K562 (cell line): Measurements from ENCODE around the gene MATN1. TPM values are rescaled to one million over a fixed set of nuclear protein-coding genes. Genes with fewer than 3 reads are reported as not detected.

ENCODE experiments used
- CXXC5 ChIP-seq: fragments of 250-450 bp; sonication (Bioruptor Pico); IDR thresholded peaks from 2 replicates; pipeline ENCODE4 v1.8.0; 2022; ENCODE audit warnings: inconsistent platforms, mild to moderate bottlenecking, moderate library complexity
- GTF3C2 ChIP-seq: IDR thresholded peaks from 3 replicates; pipeline ENCODE4 v1.6.1; 2011; ENCODE audit warnings: borderline replicate concordance, mild to moderate bottlenecking, moderate library complexity; ENCODE audit not compliant: insufficient read length; ENCODE audit errors: extremely low read depth
- JUND ChIP-seq, 2 experiments: IDR thresholded peaks; 2 replicates in 1 of 2; 3 replicates in 1 of 2; pipeline ENCODE4 v1.6.1; 2011; ENCODE audit warnings: borderline replicate concordance in 2 of 2, low read depth in 2 of 2, low read length in 2 of 2, improper control_type of control experiment in 1 of 2, missing biosample characterization in 1 of 2, missing genetic modification characterization in 1 of 2, missing genetic modification reagents in 1 of 2
- NR2C2 ChIP-seq, 2 experiments: fragments of 200-800 bp in 1 of 2; sonication (Bioruptor generic) in 1 of 2; sonication (generic) in 1 of 2; formaldehyde crosslinking in 1 of 2; IDR thresholded peaks; 2 replicates each; pipeline versions ENCODE4 v1.6.1 to v1.8.0; 2016 to 2022; ENCODE audit warnings: mild to moderate bottlenecking in 1 of 2, missing compliant biosample characterization in 1 of 2, missing genetic modification characterization in 1 of 2, missing genetic modification reagents in 1 of 2
- POLR2AphosphoS2 ChIP-seq: IDR thresholded peaks from 2 replicates; pipeline ENCODE4 v1.6.1; 2012; ENCODE audit warnings: low read length, improper control_type of control experiment
- TAF1 ChIP-seq: IDR thresholded peaks from 2 replicates; pipeline ENCODE4 v1.6.1; 2011; ENCODE audit warnings: mild to moderate bottlenecking, low read length, moderate library complexity; ENCODE audit not compliant: insufficient read depth, control insufficient read depth, severe bottlenecking; ENCODE audit errors: extremely low read depth
- U2AF2 ChIP-seq: fragments of 200-400 bp; formaldehyde crosslinking; optimal IDR thresholded peaks from 2 replicates; pipeline ENCODE3; 2017; ENCODE audit warnings: low read depth, mild to moderate bottlenecking, low read length
- ZNF57 ChIP-seq: fragments of 450-650 bp; formaldehyde crosslinking; IDR thresholded peaks from 2 replicates; pipeline ENCODE4 v1.4.0; 2020; ENCODE audit warnings: mild to moderate bottlenecking, moderate library complexity
- polyA plus RNA-seq, 8 experiments: library from polyadenylated mRNA; depleted of rRNA in 4 of 8; stranded (reverse) in 5 of 8; unstranded in 3 of 8; fragments of >200 nt; fragmentation: Nextera tagmentation in 2 of 8; fragmentation: Illumina TruSeq in 1 of 8; extraction: Ambion mirVana in 2 of 8; extraction: Trizol in 1 of 8; gene quantifications; 2 replicates each; pipeline versions ENCODE4 v1.2.1 to v1.2.3, GENCODE V29; 2011 to 2014; ENCODE audit warnings: inconsistent platforms in 1 of 8, missing spikeins in 1 of 8
- total RNA-seq, 7 experiments: library from RNA; depleted of rRNA in 6 of 7; stranded (reverse); fragments of >200 nt in 6 of 7; fragmentation: Illumina TruSeq in 2 of 7; extraction: Trizol in 2 of 7; gene quantifications; 2 replicates each; pipeline versions ENCODE4 v1.2.1 to v1.2.3, GENCODE V29; 2011 to 2021; ENCODE audit warnings: low replicate concordance in 1 of 7
- TF ChIP-seq, protein P1 (sequence below), 3 experiments: IDR thresholded peaks in 2 of 3; conservative IDR thresholded peaks in 1 of 3; 2 replicates each; pipeline ENCODE4 v1.5.1; 2011 to 2012; ENCODE audit warnings: low read length in 3 of 3, mild to moderate bottlenecking in 3 of 3, control low read depth in 2 of 3, improper control_type of control experiment in 1 of 3, inconsistent platforms in 1 of 3, low read depth in 1 of 3, mixed read lengths in 1 of 3, moderate library complexity in 1 of 3; ENCODE audit not compliant: insufficient read depth in 2 of 3

The MATN1 gene
- total and polyA plus RNA-seq, 9 of the 15 experiments (the other 6 are each of a cell fraction or from before 2014, with no cell fraction given) = 0.10 to 2.3 (median 1.2) TPM

GRCh38 chr1:30761381-30762151 is 38.2 kb upstream of the MATN1 start (continued):
- TF ChIP-seq GTF3C2 (no peak), TAF1 (peak; percentile 33), POLR2AphosphoS2 (no peak), CXXC5 (CRISPR knock-in tag) (peak; percentile 47), JUND (IDR thresholded peaks at IDR 0.05; ENCODE audit: borderline replicate concordance, low read depth, low read length) (0 out of 2 replicates have a peak, but pooled peaks have one; percentile 18), JUND (tag; IDR thresholded peaks at IDR 0.05; ENCODE audit: borderline replicate concordance, low read depth, low read length) (no peak; the same call in 2 of the 3 replicates), ZNF57 (0 out of 2 replicates have a peak, but pooled peaks have one; percentile 34), U2AF2 (no peak), NR2C2 (CRISPR knock-in tag; IDR thresholded peaks at IDR 0.05) (0 out of 2 replicates have a peak, but pooled peaks have one; percentile 39), NR2C2 (tag; IDR thresholded peaks at IDR 0.05) (peak; percentile 63)
- TF ChIP-seq, protein P1, sequence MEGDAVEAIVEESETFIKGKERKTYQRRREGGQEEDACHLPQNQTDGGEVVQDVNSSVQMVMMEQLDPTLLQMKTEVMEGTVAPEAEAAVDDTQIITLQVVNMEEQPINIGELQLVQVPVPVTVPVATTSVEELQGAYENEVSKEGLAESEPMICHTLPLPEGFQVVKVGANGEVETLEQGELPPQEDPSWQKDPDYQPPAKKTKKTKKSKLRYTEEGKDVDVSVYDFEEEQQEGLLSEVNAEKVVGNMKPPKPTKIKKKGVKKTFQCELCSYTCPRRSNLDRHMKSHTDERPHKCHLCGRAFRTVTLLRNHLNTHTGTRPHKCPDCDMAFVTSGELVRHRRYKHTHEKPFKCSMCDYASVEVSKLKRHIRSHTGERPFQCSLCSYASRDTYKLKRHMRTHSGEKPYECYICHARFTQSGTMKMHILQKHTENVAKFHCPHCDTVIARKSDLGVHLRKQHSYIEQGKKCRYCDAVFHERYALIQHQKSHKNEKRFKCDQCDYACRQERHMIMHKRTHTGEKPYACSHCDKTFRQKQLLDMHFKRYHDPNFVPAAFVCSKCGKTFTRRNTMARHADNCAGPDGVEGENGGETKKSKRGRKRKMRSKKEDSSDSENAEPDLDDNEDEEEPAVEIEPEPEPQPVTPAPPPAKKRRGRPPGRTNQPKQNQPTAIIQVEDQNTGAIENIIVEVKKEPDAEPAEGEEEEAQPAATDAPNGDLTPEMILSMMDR (IDR thresholded peaks at IDR 0.05 in 2 of 3, conservative IDR thresholded peaks at IDR 0.05 in 1 of 3; ENCODE audit: insufficient read depth in 2 of 3, low read depth in 1 of 3, low read length in 3 of 3) = peak; percentile 19 to 36 (median 25); a peak in 3 of 6 replicates
